GM12878 (cell line): ENCODE results near the gene SMIM14. TPM values are rescaled to one million over a fixed set of nuclear protein-coding genes. Genes with fewer than 3 reads are reported as not detected.
"Not testable (repeated sequence)": the region's sequence is repeated elsewhere in the genome, so short reads cannot be mapped to it uniquely, and the experiment has no call there.

ENCODE experiments used
- ATAC-seq: fragments of 200-7000 bp; cut with Tn5 transposase; 3 replicates; pipeline ENCODE4 v1.9.1; 2020; ENCODE audit warnings: mild to moderate bottlenecking, moderate library complexity
- BruUV-seq: library from RNA; stranded (reverse); fragments of 400-500 nt; replicated peaks from 2 replicates; lab custom pipeline; 2021; lab: Mats Ljungman, UMichigan
- CTCF ChIA-PET: fragments of 300-600 bp; sonication (Branson Sonifier 250); formaldehyde crosslinking; extraction: SDS; loops from one replicate; lab custom pipeline; 2021; ENCODE audit warnings: inconsistent platforms; lab: Yijun Ruan, JAX
- POLR2A ChIA-PET: fragments of 350-600 bp; formaldehyde crosslinking; extraction: SDS; loops from one replicate; lab custom pipeline; 2021; ENCODE audit warnings: inconsistent platforms; lab: Charles Lee
- RAD21 ChIA-PET: fragments of 300-600 bp; sonication (Branson Sonifier 250); formaldehyde crosslinking; loops from one replicate; lab custom pipeline; 2023; ENCODE audit warnings: antibody characterized with exemption; ENCODE audit not compliant: unreplicated experiment; lab: Charles Lee
- SMC1A ChIA-PET: fragments of 300-600 bp; sonication (Branson Sonifier 250); formaldehyde crosslinking; loops from one replicate; lab custom pipeline; 2023; ENCODE audit not compliant: unreplicated experiment, uncharacterized antibody; lab: Charles Lee
- DNase-seq: peaks from one replicate; pipeline ENCODE4 v3.0.0-alpha.2; 2011; ENCODE audit warnings: low read depth, low spot score
- FAIRE-seq: peaks from 3 replicates; lab custom pipeline; 2011; peaks lifted over from hg19 to GRCh38; lab: Jason Lieb, UNC
- H2AFZ ChIP-seq: 2 replicates; pipeline ENCODE4 v1.6.0; 2011; ENCODE audit warnings: low read depth, low read length, control low read depth; ENCODE audit not compliant: control insufficient read depth
- H3K27ac ChIP-seq: 2 replicates; pipeline ENCODE4 v1.5.1; 2011; ENCODE audit warnings: control low read depth; ENCODE audit not compliant: control insufficient read depth, insufficient read depth
- H3K27me3 ChIP-seq, 2 experiments: replicated peaks in 1 of 2; 2 replicates each; pipeline versions ENCODE4 v1.6.0 to v1.6.1; 2011; ENCODE audit warnings: low read length in 1 of 2; ENCODE audit not compliant: control insufficient read depth in 2 of 2, insufficient read depth in 2 of 2
- H3K36me3 ChIP-seq, 2 experiments: 2 replicates each; pipeline ENCODE4 v1.5.1; 2011; ENCODE audit warnings: low read length in 1 of 2; ENCODE audit not compliant: control insufficient read depth in 2 of 2, insufficient read depth in 2 of 2
- H3K4me1 ChIP-seq: 2 replicates; pipeline ENCODE4 v1.6.1; 2011; ENCODE audit warnings: mild to moderate bottlenecking, low read length, moderate library complexity, mixed read lengths; ENCODE audit not compliant: control insufficient read depth, insufficient read depth
- H3K4me2 ChIP-seq: 2 replicates; pipeline ENCODE4 v1.6.0; 2011; ENCODE audit warnings: control low read depth; ENCODE audit not compliant: control insufficient read depth, insufficient read depth
- H3K4me3 ChIP-seq: fragments of 200-600 bp; sonication (generic); 2 replicates; pipeline ENCODE4 v1.5.1; 2016
- H3K79me2 ChIP-seq: 2 replicates; pipeline ENCODE4 v1.6.0; 2011; ENCODE audit warnings: low read length; ENCODE audit not compliant: control insufficient read depth, insufficient read depth
- H3K9ac ChIP-seq: 2 replicates; pipeline ENCODE4 v1.8.0; 2011; ENCODE audit warnings: low read length, control low read depth, mixed read lengths; ENCODE audit not compliant: control insufficient read depth, insufficient read depth
- H3K9me3 ChIP-seq: replicated peaks from 3 replicates; pipeline ENCODE4 v1.5.1; 2011; ENCODE audit warnings: mild to moderate bottlenecking, low read length; ENCODE audit not compliant: control insufficient read depth, insufficient read depth
- H4K20me1 ChIP-seq: 2 replicates; pipeline ENCODE4 v1.6.0; 2011; ENCODE audit not compliant: control insufficient read depth, insufficient read depth
- EED ChIP-seq: sonication (generic); IDR thresholded peaks from 2 replicates; pipeline ENCODE4 v1.6.1; 2016; ENCODE audit warnings: antibody characterized with exemption, low read depth
- HDGF ChIP-seq: fragments of 450-650 bp; IDR thresholded peaks from 2 replicates; pipeline ENCODE4 v1.6.1; 2016; ENCODE audit warnings: antibody characterized with exemption
- IKZF1 ChIP-seq: fragments of 450-650 bp; conservative IDR thresholded peaks from 2 replicates; pipeline ENCODE4 v1.6.1; 2017; ENCODE audit warnings: antibody characterized with exemption, mild to moderate bottlenecking
- IKZF2 ChIP-seq, 2 experiments: fragments of 450-650 bp; IDR thresholded peaks; 2 replicates each; pipeline ENCODE4 v1.6.1; 2017; ENCODE audit warnings: mild to moderate bottlenecking in 2 of 2, moderate library complexity in 2 of 2
- MLLT1 ChIP-seq: fragments of 450-650 bp; IDR thresholded peaks from 2 replicates; pipeline ENCODE4 v1.6.1; 2016; ENCODE audit warnings: mild to moderate bottlenecking
- ZNF217 ChIP-seq: fragments of 450-650 bp; IDR thresholded peaks from 2 replicates; pipeline ENCODE4 v1.6.1; 2017; ENCODE audit warnings: antibody characterized with exemption, mild to moderate bottlenecking
- WGBS: methylation state at CpG from one replicate; pipeline ENCODE4 v1.1.6; 2016; ENCODE audit warnings: low lambda C conversion rate; ENCODE audit not compliant: insufficient replicate concordance, insufficient coverage; ENCODE audit errors: missing lambda C conversion rate; 5-methylcytosine and 5-hydroxymethylcytosine counted together
- in situ Hi-C: fragments of 300-500 bp; cut with MboI; formaldehyde crosslinking; loops from 9 replicates; pipeline ENCODE4 v1.14.3; 2018; ENCODE audit warnings: mixed read lengths
- intact Hi-C: fragments of 100-400 bp; cut with micrococcal nuclease; formaldehyde crosslinking; loops from one replicate; pipeline ENCODE4 v1.14.2; 2022; ENCODE audit not compliant: unreplicated experiment
- polyA plus RNA-seq, 11 experiments: library from polyadenylated mRNA; depleted of rRNA in 4 of 11; unstranded in 6 of 11; stranded (reverse) in 5 of 11; fragments of >200 nt; fragmentation: Nextera tagmentation in 4 of 11; fragmentation: Illumina TruSeq in 1 of 11; extraction: Ambion mirVana in 4 of 11; extraction: Trizol in 1 of 11; gene quantifications; 1 replicate in 1 of 11; 2 replicates in 10 of 11; pipeline versions ENCODE4 v1.2.1 to v1.2.3, GENCODE V29; 2011 to 2016; ENCODE audit warnings: inconsistent platforms in 2 of 11, missing spikeins in 2 of 11, low read depth in 1 of 11
- total RNA-seq, 4 experiments: library from RNA; depleted of rRNA in 3 of 4; stranded (reverse); fragments of >200 nt in 3 of 4; fragmentation: Illumina TruSeq in 1 of 4; extraction: Trizol in 1 of 4; gene quantifications; 2 replicates each; pipeline versions ENCODE4 v1.2.1 to v1.2.3, GENCODE V29; 2013 to 2021

Gene SMIM14
- total and polyA plus RNA-seq, 10 of the 15 experiments (the other 5 are each of a cell fraction or from before 2014, with no cell fraction given) = 125 to 671 (median 188) TPM

- POLR2A ChIA-PET = interaction anchor here (0.7 to 10.0 kb wide), 5 partner anchors 8 to 157 kb away, joined by 4 to 129 read pairs (median 5); partner anchors contain the start of gene SMIM14
- WGBS = 98% methylated on average over 6 of the region's 6 CpGs
- H2AFZ ChIP-seq, H3K9me3 ChIP-seq, H3K9ac ChIP-seq, H3K36me3 ChIP-seq, ATAC-seq, DNase-seq, FAIRE-seq: not testable (repeated sequence)
- RAD21 ChIA-PET = interaction anchor here (0.6 to 11.2 kb wide), 6 partner anchors 8 to 332 kb away, joined by 3 to 217 read pairs (median 8); partner anchors contain the start of genes SMIM14 and UGDH
- SMC1A ChIA-PET = interaction anchor here (0.6 to 11.3 kb wide), 11 partner anchors 11 to 359 kb away, joined by 3 to 254 read pairs (median 3); partner anchors contain the start of genes SMIM14 and UGDH
- H3K4me3 ChIP-seq = peak overlapping the region; percentile 17; the same call in 1 of the 2 replicates
- peak; percentile 30 to 48; a peak in 3 of 4 replicates for TF ChIP-seq IKZF2 (IDR thresholded peaks at IDR 0.05)
- TF ChIP-seq ZNF217 = peak; percentile 52; the same call in 1 of the 2 replicates
- TF ChIP-seq EED = 0 out of 2 replicates have a peak, but pooled peaks have one; percentile 39
- peak; percentile 52 for TF ChIP-seq IKZF1
- TF ChIP-seq HDGF = 0 out of 2 replicates have a peak, but pooled peaks have one; percentile 56
- TF ChIP-seq MLLT1 = peak; percentile 76; the same call in 1 of the 2 replicates
- TF ChIP-seq, all 136 proteins: peak for 6; not testable (repeated sequence) for 130
- Histone ChIP-seq H3K79me2 (peaks cover 55% of the 10 kb centered on the region), H3K4me1 (peaks cover 54% of the 10 kb centered on the region), H3K4me2 (peak overlapping the region; percentile 62), H3K27ac (peak overlapping the region; percentile 91)
- in situ Hi-C loops = loop anchor here (25.0 kb wide), 1 partner anchor 1479 kb away; no protein-coding TSS in a partner anchor
- not testable (repeated sequence) for BruUV-seq, H4K20me1 ChIP-seq, H3K27me3 ChIP-seq
- CTCF ChIA-PET = interaction anchor here (0.8 to 9.9 kb wide), 4 partner anchors 7 to 22 kb away, joined by 3 to 65 read pairs (median 4); no protein-coding TSS in a partner anchor
- intact Hi-C loops = loop anchor here (5.0 kb wide), 1 partner anchor 159 kb away; the partner anchor contains the start of genes LIAS and RPL9
These were observed 22.6 kb downstream of the SMIM14 start for GRCh38 chr4:39616112-39616511.
